ENCODE data around the gene RFX3. TPM values are rescaled to one million over a fixed set of nuclear protein-coding genes. Genes with fewer than 3 reads are reported as not detected.
A peak's percentile ranks its signal among the peaks of the same experiment; 100 is the strongest.

Gene RFX3
- total RNA-seq, 1 donor from 2014 or later: 11.4 TPM

- DNase-seq: peak; percentile 19
Measured at GRCh38 chr9:3513265-3513818, 12.5 kb downstream of the RFX3 start.

DNA sequence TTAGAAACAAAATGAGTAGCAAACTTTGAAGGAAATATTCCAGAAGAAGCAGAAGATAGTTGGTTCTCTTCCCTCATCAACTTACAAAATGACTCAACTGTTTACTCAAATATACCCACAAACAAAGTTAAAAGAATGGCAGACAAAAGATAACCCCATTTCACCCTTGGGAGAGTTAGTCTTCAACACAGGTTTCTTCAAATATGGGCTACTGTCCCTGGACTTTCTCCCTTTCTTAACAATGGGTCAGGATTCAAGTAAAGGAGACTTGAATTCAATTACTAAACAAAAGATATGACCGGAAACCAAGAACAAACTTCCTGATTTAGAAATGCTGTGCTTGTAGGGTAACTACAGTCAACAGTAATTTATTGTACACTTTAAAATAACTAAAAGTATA is 14.2 kb downstream of the RFX3 start:
- peak; percentile 23 for DNase-seq

DNA sequence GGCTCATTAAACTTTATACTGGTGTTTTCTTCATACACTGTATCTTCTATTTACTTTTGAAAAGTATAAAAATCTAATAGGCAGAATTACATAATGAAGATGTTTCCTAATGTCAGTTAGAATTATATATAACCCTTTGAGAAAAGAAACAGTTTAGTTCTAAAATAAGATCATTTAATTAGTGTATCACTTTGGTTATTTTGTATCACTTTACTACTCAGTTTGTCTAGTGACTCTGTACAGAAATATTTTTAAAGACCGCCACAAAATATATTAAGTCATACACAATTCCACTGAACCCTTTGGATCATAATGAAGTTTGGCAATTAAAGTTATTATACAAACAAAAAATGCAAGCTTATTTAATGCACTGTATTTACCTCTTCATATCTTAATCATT is 15.0 kb downstream of the RFX3 start:
- DNase-seq: no peak

GRCh38 chr9:3509926-3510325 is 15.9 kb downstream of the RFX3 start:
- no peak for DNase-seq

DNA sequence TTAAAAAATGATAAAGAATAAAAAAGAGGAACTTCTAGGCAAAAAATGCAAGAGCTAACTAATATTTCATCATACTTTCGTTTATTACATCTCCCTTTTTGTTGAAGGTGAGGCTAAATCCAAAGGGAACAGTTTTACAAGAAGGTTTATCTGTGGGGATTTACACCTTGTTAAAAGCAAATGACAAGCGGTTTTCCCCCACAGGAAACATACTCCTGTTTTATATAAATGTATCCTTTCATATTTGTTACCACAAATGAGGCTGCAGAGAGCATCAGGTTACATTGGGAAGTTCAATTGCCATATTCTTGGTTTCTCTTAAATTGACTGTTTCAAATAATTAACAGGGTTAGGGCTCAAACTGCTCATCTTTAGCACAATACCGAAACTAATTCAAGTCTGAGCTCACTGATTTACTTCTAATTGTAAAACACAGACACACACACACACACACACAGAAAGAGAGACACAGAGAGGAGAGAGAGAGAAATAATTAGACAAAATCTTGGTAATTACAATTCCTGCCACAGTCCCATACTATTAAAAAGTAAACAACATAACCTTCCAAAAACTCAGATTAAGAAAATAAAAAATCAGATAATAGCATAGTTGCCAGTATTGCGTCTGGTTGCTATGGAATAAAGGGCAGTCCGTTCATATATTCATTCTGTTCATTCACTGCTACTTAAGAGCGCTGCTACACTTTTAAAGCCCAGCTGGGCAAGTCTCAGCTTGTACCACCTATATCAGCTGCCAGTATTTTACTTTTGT is 17.1 kb downstream of the RFX3 start:
- peak; percentile 15 for DNase-seq

DNA sequence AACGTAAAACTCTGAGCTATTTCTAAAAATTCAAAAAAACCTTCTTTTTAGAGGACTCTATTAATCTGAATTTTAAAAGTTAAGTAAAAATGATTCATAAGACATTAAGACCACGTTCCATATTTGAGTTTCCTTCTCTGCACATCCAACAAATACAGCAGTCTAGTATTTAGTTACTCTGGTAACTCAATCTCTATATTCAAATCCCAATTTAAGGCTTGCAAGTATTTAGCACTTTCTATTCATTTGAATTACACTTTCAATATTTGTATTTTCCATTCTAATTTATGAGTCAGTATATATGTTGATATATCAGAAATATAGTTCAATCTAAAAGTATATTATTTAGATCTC is 17.7 kb downstream of the RFX3 start:
- no peak for DNase-seq

- DNase-seq: no peak
Measured at GRCh38 chr9:3507395-3508077, 18.3 kb downstream of the RFX3 start.

DNA sequence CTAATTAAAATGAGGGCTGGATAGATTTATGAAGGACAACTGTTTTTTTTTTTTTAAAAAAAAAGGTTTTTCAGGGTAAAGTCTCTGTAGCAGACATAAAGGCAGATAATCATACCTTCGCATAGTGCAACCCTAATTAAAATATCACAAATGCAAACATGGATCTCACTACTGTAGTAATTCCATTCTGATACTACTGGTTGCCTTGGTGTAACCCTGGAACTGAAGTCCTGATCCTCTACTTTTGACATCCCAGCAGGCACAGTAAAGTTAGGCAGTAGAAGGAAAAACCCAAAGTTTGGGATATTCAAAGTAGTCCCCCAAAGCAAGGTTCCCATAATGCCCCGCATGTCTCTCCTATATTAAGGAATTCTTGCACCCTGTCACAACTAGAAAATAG is 19.6 kb downstream of the RFX3 start:
- DNase-seq: no peak

DNA sequence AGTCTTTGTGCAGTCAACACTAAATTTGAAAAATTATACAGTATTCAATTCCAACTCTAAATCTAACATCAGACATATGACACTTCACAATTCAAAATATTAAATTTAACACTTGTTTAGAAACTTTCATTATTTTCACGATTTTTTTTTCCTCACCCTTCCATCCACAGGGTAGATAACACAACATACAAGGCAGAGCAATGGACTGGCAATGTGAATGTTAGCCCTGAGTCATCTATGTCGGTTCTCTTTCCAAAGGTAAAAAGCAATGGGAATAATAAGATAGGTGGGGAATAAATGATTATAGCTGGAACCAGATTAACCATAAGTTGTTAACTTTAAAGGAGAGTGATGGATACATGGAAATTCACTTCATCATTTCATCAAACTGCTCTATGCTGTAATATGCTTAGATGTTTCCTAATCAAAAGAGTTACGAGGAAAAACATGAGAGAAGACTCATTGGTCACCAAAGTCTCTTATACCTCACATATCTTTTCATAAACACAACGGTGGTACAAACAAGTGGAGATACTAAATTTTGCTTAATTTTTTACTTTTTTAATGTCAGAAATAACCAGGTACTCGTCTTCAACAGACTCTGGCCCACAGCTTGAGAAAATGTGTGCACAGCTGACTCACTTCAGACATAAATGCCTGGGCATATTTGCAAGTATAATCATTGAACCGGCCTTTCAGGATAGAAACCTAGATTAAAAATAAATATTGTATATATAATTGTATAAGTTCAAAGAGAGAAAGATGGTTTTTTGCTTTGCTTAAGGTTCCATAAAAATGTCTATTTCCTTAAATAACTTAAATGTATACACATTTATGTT is 23.0 kb downstream of the RFX3 start:
- no peak for DNase-seq

DNA sequence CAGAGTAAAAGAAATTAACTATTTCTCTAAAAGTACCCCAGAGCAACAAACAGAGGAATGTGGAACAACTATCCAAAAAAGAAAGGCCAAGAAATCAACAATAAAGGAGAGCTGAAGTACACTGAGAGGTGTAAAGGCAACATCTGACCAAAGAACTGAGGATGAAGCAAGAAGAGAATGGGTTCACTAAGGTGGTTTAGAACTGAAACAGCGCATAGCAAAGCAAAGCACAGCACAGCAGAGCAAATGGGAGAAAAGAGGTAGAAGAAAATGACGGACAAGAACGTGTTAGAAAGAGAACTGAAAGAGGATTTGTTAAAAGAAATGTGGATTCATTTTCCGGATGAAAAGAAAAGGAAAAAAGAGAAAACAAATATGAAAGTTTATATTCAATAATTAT is 25.8 kb downstream of the RFX3 start:
- DNase-seq: no peak

DNA sequence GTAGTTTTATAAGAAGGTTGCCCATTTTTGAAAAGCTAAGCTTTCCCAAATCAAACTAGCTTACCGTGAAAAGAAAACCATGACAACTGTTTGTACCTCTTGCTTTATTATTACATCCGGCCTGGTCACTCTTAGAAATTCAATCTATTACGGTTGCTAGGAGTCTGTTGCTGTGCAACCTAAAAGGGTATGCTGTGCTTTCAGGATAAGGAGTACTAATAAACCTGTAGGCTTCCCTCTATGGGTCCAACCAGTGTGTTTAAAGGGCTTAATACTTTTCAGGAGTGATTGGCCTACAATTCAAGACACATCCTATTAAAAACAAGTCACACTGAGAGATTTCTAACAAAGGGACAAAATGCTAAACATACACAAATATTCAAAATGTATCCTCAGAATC is 27.1 kb downstream of the RFX3 start:
- DNase-seq: peak; percentile 71

DNA sequence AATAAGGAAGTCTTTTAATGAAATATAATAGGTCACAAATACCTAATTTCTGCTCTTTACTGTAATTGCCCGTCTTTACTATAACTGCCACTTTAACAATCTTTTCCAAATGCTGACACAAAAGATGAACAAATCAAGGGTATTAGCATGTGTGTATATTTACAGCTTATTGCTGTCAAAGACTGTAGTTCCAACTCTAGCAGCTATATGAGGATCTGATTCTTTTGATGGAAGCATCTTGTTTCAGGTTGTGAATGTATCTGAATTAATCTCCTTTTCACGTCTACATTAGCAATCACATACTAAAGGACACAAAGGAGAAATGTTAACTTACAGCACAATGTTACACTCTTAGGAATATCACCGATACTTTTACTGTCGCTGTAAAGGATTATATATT is 27.9 kb downstream of the RFX3 start:
- DNase-seq: no peak

GRCh38 chr9:3497401-3497800 is 28.4 kb downstream of the RFX3 start:
- peak; percentile 67 for DNase-seq

GRCh38 chr9:3495855-3496254 is 29.9 kb downstream of the RFX3 start:
- no peak for DNase-seq

DNA sequence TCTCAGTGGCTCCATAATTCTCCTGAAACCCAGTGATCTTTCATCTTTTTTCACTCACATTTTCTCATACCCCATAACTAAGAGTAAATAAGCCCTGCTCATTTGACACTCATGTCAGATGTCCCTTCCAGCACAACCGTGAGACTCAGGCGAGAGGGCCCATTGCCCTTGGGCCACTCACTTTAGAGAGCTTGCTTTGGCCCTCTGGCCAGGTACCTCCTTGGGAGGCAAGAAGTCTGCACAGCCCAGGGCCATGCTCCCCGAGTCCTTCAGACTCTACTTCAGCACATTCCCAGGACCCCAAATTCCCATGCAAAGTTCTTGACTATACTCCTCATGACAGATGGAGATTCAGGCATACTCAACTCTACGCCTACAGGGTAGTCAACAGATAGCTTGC is 33.6 kb downstream of the RFX3 start:
- no peak for DNase-seq

- DNase-seq: no peak
Measured at GRCh38 chr9:3491450-3491849, 34.4 kb downstream of the RFX3 start.

DNA sequence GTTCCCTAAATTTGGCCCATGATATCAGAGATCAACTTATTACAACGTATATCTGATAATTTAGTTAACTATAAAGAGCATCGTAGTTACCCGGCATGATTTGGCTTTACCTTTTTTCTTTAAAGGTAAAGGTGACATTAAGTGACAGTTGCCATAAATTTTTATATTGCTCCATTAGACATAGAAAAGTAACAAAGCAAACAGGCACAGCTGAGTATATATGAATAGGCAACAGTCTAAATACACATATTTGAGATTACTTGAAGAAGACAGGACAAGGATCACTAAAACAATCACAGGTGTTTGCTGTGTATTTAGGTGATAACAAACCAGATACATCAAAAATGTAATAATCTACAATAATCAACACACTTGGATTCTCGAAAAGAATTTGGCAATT is 34.8 kb downstream of the RFX3 start:
- no peak for DNase-seq

GRCh38 chr9:3482578-3482977 is 43.2 kb downstream of the RFX3 start:
- no peak for DNase-seq

- DNase-seq: no peak
Measured at GRCh38 chr9:3480353-3480655, 45.5 kb downstream of the RFX3 start.

GRCh38 chr9:3479514-3480352 is 46.1 kb downstream of the RFX3 start:
- no peak for DNase-seq

DNA sequence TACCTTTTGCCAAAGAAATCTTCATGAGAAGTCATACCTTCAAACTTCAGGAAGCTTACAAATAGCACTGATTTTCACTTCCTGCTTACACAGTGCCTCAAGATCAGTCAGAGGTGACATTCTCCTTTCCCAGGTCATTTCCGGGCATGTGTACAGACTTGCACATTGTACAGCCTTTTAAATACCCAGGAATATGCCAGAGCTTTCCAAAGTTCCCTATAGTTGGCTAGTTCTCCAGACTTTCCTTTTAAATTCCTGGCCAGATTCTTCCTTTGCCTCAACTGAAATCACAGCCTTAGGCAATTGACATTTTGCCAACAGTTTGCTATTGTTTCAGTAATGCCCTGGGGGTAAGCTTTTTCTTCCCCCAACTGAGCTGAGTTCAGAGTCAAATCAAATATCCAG is 47.2 kb downstream of the RFX3 start:
- DNase-seq: peak; percentile 97

DNA sequence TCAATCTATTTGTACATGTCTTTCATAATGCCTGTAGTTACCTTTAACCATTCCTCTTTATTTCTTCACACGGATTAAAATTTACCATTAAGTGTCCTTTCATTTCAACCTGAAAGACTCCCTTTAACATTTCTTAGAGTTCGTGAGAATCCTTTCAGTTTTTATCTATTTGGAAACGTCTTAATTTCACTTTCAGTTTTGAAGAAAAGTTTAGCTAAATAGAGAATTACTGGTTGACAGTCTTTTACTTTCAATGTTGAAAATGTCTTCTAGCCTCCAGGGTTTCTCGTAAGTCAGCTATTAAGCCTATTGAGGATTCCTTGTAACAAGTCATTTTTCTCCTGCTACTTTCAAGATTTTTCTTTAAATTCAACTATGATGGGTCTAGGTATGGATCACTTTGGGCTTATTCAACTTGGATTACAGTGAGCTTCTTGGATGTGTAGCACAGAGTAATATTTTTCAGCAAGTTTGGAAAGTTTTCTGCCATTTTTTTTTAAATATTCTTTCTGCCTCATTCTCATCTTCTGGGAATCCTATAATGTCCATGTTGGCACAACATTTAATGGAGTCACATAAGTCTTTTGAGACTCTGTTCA is 48.5 kb downstream of the RFX3 start:
- no peak for DNase-seq
